Measurements from ENCODE around the gene RPS6KA2.

DNA sequence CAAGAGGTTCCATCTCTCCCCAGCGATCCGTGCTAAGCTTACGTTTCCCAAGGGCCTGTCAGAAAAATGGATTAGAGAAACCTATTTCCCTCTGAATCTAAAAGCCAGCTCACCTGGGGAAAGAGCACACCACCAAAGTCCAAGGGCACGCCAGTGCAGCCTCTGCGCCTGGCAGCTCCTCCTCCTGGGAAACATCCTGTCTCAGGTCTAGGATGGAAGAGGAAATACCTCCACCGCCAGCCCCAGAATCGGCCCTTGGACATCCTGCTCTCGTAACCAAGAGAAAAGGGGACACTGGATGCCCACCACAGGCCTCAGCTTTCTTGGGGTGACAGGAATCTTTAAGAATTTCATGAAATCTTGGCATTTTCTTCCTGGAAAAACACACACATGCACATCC, 59.2 kb downstream of the RPS6KA2 start:
- TF ChIP-seq, protein P1, sequence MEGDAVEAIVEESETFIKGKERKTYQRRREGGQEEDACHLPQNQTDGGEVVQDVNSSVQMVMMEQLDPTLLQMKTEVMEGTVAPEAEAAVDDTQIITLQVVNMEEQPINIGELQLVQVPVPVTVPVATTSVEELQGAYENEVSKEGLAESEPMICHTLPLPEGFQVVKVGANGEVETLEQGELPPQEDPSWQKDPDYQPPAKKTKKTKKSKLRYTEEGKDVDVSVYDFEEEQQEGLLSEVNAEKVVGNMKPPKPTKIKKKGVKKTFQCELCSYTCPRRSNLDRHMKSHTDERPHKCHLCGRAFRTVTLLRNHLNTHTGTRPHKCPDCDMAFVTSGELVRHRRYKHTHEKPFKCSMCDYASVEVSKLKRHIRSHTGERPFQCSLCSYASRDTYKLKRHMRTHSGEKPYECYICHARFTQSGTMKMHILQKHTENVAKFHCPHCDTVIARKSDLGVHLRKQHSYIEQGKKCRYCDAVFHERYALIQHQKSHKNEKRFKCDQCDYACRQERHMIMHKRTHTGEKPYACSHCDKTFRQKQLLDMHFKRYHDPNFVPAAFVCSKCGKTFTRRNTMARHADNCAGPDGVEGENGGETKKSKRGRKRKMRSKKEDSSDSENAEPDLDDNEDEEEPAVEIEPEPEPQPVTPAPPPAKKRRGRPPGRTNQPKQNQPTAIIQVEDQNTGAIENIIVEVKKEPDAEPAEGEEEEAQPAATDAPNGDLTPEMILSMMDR (IDR thresholded peaks at IDR 0.05; ENCODE audit: insufficient read depth, low read length), result no peak
- no peak for TF ChIP-seq POLR2AphosphoS5 (IDR thresholded peaks at IDR 0.05; ENCODE audit: low read depth)
- TF ChIP-seq GABPA (IDR thresholded peaks at IDR 0.05; ENCODE audit: low read depth), result no peak
- TF ChIP-seq, protein P2, sequence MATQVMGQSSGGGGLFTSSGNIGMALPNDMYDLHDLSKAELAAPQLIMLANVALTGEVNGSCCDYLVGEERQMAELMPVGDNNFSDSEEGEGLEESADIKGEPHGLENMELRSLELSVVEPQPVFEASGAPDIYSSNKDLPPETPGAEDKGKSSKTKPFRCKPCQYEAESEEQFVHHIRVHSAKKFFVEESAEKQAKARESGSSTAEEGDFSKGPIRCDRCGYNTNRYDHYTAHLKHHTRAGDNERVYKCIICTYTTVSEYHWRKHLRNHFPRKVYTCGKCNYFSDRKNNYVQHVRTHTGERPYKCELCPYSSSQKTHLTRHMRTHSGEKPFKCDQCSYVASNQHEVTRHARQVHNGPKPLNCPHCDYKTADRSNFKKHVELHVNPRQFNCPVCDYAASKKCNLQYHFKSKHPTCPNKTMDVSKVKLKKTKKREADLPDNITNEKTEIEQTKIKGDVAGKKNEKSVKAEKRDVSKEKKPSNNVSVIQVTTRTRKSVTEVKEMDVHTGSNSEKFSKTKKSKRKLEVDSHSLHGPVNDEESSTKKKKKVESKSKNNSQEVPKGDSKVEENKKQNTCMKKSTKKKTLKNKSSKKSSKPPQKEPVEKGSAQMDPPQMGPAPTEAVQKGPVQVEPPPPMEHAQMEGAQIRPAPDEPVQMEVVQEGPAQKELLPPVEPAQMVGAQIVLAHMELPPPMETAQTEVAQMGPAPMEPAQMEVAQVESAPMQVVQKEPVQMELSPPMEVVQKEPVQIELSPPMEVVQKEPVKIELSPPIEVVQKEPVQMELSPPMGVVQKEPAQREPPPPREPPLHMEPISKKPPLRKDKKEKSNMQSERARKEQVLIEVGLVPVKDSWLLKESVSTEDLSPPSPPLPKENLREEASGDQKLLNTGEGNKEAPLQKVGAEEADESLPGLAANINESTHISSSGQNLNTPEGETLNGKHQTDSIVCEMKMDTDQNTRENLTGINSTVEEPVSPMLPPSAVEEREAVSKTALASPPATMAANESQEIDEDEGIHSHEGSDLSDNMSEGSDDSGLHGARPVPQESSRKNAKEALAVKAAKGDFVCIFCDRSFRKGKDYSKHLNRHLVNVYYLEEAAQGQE (IDR thresholded peaks at IDR 0.05; ENCODE audit: insufficient replicate concordance, low read depth), result no peak

Measured in HL-60 (cell line).